ENCODE measurements around the gene STAB2.
"Not testable (repeated sequence)": the region's sequence is repeated elsewhere in the genome, so short reads cannot be mapped to it uniquely, and the experiment has no call there.

Gene STAB2

GRCh38 chr12:103791350-103791920 lies 204.4 kb downstream of the STAB2 start:
- no peak for DNase-seq (ENCODE audit: low read depth, low spot score)

DNA sequence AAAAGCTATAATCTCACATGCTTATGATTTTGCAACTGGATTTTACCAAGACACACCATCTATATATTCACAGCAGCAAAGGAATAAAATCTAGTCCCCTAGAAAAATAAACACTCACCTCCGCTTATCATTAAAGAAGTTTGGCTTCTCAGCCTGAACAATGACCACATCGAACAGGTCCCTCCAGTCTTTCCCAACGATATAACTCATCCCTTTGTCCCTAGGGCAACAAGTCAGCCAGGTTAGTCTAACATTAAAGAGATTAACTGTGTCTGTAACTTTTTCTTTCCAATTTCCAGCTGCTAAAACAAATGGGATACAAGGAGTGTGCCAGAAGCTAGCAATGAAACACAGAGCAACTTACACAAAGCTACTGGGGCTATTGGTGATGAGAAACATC lies 206.0 kb downstream of the STAB2 start:
- no peak for DNase-seq (ENCODE audit: low read depth, low spot score)

More at GRCh38 chr12:103791350-103791920, 204.4 kb downstream of the STAB2 start:
- H3K4me3 ChIP-seq (ENCODE audit: low read length) = no peak overlapping the region

GRCh38 chr12:103793512-103794045 lies 206.5 kb downstream of the STAB2 start:
- no peak for DNase-seq (ENCODE audit: low read depth, low spot score)
- no peak overlapping the region for H3K4me3 ChIP-seq (ENCODE audit: low read length)

More for the DNA sequence above, 206.0 kb downstream of the STAB2 start:
- no peak overlapping the region for H3K4me3 ChIP-seq (ENCODE audit: low read length)

GRCh38 chr12:103794309-103795213 lies 207.5 kb downstream of the STAB2 start:
- H3K4me3 ChIP-seq (ENCODE audit: low read length) = no peak overlapping the region
- peak; percentile 74 for DNase-seq (ENCODE audit: low read depth, low spot score)

DNA sequence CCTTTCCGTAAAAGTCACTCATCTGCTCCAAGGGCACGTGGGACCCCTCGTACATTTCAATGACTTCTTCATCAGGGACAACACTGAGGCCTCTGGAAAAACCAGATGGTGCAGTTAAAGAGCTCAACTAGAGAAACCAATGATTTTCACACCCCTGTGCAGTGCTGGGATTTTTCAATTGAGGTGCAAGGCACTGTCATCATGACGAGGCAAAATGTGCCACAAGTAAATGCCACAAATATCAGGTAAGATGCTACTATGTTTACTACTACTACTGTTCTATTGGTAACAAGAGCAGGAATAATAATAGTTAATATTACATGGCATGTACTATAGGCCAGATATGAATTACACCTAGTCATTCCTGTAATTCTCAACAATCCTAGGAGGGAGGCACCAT lies 211.5 kb downstream of the STAB2 start:
- no peak for DNase-seq (ENCODE audit: low read depth, low spot score)
- H3K4me3 ChIP-seq (ENCODE audit: low read length) = no peak overlapping the region

GRCh38 chr12:103799504-103799856 lies 212.4 kb downstream of the STAB2 start:
- peak; percentile 30 for DNase-seq (ENCODE audit: low read depth, low spot score)
- no peak overlapping the region for H3K4me3 ChIP-seq (ENCODE audit: low read length)

- peak; percentile 72 for DNase-seq (ENCODE audit: low read depth, low spot score)
These were observed 213.0 kb downstream of the STAB2 start for GRCh38 chr12:103799857-103800771.

DNA sequence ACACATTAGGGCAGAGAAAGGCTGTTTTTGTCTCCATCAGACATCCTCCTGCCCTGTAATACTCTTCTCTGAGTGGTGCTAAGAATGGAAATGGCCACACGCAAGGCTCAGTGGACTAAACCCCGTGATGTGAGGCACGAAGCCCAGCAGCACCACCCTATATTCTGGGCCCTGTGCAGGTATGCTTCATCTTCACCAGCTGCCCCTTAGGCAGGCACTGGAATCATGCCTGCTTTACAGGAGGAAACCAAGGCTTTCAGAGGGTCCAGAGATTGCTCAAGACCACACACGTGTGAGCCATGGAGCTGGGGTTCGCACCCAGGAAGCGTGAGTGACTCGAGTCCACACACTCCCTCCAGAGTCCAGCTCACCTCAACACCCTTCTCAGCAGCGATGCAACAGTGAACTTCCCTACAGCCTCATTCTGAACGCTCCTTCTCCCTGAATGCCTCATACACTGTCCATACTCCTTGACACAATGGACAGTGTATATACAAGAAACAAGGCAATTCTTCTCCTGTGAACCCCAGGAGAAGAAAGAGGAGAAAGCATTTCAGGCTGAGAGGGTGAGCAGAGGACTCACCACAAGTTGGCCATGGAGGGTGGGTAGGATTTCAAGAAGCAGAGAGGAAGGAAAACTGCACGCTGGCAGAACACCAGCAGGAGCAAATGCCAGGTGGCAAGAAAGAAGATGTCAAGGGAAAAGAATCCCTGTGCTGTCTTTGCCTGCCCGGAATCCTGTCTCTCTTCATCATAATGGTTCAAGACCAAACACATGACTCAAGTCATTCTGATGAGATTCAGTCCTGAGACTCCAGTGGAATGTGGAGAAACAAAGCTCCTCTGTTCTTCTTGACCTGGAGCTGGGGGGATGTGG lies 214.9 kb downstream of the STAB2 start:
- DNase-seq (ENCODE audit: low read depth, low spot score) = no peak

More at GRCh38 chr12:103799857-103800771, 213.0 kb downstream of the STAB2 start:
- H3K4me3 ChIP-seq (ENCODE audit: low read length) = no peak overlapping the region

DNA sequence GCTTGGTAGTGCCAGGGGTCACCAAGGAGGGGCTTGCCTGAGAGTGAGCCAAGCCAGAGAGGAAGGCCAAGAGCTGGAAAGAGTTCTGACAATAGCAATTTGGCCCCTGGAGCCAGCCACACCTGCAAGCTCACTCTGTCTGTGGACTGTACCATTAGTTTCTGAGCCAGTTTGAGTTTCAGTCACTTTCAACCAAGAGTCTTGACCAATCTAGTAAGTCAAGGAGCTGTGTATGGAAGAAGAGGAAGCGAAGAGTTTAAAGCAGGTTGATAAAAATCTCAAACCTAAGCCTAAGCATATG lies 215.5 kb downstream of the STAB2 start:
- no peak overlapping the region for H3K4me3 ChIP-seq (ENCODE audit: low read length)
- DNase-seq (ENCODE audit: low read depth, low spot score) = no peak

More for the DNA sequence above, 214.9 kb downstream of the STAB2 start:
- no peak overlapping the region for H3K4me3 ChIP-seq (ENCODE audit: low read length)

GRCh38 chr12:103803847-103804246 lies 216.8 kb downstream of the STAB2 start:
- no peak overlapping the region for H3K4me3 ChIP-seq (ENCODE audit: low read length)

GRCh38 chr12:103805655-103806360 lies 218.7 kb downstream of the STAB2 start:
- no peak for DNase-seq (ENCODE audit: low read depth, low spot score)
- no peak overlapping the region for H3K4me3 ChIP-seq (ENCODE audit: low read length)

More at GRCh38 chr12:103803847-103804246, 216.8 kb downstream of the STAB2 start:
- DNase-seq (ENCODE audit: low read depth, low spot score) = no peak

DNA sequence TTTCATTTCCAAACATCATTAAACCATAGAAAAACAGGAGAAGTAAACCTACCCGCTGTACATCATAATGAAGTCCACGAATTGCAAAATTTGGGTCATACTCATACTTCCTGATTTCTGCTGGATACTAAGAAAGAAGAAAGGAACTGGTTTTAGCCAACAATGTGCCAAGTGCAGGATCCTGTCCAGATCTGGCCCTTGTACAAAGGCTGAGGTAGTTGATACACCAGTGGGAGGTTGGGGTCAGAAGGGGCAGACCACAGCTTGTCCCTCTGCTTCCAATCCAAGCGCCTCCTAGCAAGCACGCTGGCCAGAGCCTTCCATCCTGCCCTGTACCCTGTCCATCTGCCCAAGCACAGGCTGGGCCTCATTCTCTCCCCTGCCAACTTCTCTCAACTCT lies 219.7 kb downstream of the STAB2 start:
- H3K4me3 ChIP-seq (ENCODE audit: low read length) = no peak overlapping the region
- DNase-seq (ENCODE audit: low read depth, low spot score) = no peak

DNA sequence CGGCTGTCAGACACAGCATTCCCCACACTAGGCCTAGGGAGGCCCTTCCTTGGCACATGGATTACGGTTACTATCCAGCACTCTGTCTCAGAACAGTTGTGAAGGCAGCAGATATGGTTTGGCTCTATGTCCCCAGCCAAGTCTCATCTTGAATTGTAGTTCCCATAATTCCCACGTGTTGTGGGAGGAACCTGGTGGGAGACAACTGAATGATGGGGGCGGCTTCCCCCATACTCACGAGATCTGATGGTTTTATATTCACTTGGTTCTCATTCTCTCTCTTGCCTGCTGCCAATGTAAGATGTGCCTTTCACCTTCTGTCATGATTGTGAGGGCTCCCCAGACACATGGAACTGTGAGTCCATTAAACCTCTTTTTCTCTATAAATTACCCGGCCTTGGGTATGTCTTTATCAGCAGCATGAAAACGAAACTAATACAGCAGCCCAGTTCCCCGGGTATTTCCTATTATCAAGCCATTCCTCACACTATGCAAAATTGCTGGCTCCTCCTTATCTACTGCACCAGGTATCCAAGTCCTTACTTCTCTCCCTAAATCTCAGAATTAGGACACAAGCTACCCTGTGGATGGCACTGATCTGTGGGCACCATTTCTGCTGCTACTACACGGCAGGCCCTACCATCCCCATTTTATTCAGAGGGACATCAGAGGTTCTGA lies 220.6 kb downstream of the STAB2 start:
- H3K4me3 ChIP-seq (ENCODE audit: low read length) = no peak overlapping the region
- no peak for DNase-seq (ENCODE audit: low read depth, low spot score)

DNA sequence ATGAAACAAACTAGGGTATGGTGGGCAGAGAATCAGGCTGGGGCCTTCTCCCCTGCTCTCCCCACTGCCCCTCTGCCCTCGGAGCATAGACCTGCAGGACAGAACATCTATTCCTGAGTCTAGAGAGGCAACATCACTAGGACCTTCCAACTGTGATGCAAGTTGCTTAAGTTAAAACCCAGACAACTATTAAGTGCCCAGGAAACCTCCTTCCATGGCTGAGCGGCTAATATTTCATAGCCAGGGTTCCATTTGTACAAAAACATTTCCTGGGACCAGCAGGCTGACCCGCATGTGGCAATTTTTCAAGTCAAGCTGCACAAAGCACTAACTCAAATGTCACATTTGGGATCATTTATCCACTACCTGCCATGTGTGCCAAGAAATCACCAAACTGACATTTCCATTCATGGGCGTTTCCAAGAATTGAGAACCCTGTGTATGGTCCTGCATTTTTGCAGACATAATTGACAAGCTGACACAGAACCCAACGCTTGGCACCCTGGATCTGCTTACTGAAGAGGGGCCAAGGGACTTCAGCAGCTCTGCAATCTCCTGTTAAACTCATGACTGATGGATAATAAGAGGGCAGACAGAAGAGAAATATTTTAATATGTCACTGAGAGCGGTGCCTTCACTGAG lies 221.3 kb downstream of the STAB2 start:
- H3K4me3 ChIP-seq (ENCODE audit: low read length) = no peak overlapping the region
- no peak for DNase-seq (ENCODE audit: low read depth, low spot score)

GRCh38 chr12:103809154-103809553 lies 222.1 kb downstream of the STAB2 start:
- no peak for DNase-seq (ENCODE audit: low read depth, low spot score)
- no peak overlapping the region for H3K4me3 ChIP-seq (ENCODE audit: low read length)

GRCh38 chr12:103809639-103810038 lies 222.6 kb downstream of the STAB2 start:
- DNase-seq (ENCODE audit: low read depth, low spot score); H3K4me3 ChIP-seq (ENCODE audit: low read length): not testable (repeated sequence)

GRCh38 chr12:103810111-103810510 lies 223.0 kb downstream of the STAB2 start:
- no peak overlapping the region for H3K4me3 ChIP-seq (ENCODE audit: low read length)
- no peak for DNase-seq (ENCODE audit: low read depth, low spot score)

Data from Jurkat, Clone E6-1 (cell line).